HepG2 (cell line): ENCODE data around the gene CYB5A. TPM values are rescaled to one million over a fixed set of nuclear protein-coding genes. Genes with fewer than 3 reads are reported as not detected.

ENCODE experiments used
- ATAC-seq: fragments of 200-7000 bp; cut with Tn5 transposase; 3 replicates; pipeline ENCODE4 v1.9.1; 2020; ENCODE audit warnings: mild to moderate bottlenecking, moderate library complexity
- BruUV-seq: library from RNA; stranded (reverse); fragments of 400-500 nt; replicated peaks from 2 replicates; lab custom pipeline; 2021; lab: Mats Ljungman, UMichigan
- CTCF ChIA-PET: fragments of 300-600 bp; formaldehyde crosslinking; extraction: SDS; loops from one replicate; lab custom pipeline; 2021; ENCODE audit warnings: low total read pairs, inconsistent platforms, low intra/inter-chr PET ratio; lab: Yijun Ruan, JAX
- POLR2A ChIA-PET: fragments of 350-600 bp; sonication (Branson Sonifier 250); formaldehyde crosslinking; loops from one replicate; lab custom pipeline; 2020; ENCODE audit warnings: antibody characterized with exemption, inconsistent platforms; lab: Yijun Ruan, JAX
- DNase-seq: peaks from one replicate; pipeline ENCODE4 v3.0.0-alpha.2; 2015; ENCODE audit warnings: low spot score
- FAIRE-seq: peaks from 3 replicates; lab custom pipeline; 2011; peaks lifted over from hg19 to GRCh38; lab: Jason Lieb, UNC
- H2AFZ ChIP-seq: one replicate; pipeline ENCODE4 v1.6.1; 2011; ENCODE audit warnings: low read length, inconsistent platforms
- H3K27ac ChIP-seq: fragments of 300-600 bp; 3 replicates; pipeline ENCODE4 v1.8.0; 2011; ENCODE audit warnings: mixed run types, mild to moderate bottlenecking, mixed read lengths, low read length, inconsistent platforms; ENCODE audit not compliant: insufficient read depth; ENCODE audit errors: extremely low read length
- H3K27me3 ChIP-seq, 2 experiments: fragments of 200-600 bp in 1 of 2; 2 replicates in 1 of 2; 3 replicates in 1 of 2; pipeline versions ENCODE4 v1.6.0 to v1.8.0; 2011; ENCODE audit warnings: low read length in 2 of 2, mild to moderate bottlenecking in 2 of 2, moderate library complexity in 2 of 2, inconsistent platforms in 1 of 2; ENCODE audit not compliant: insufficient read depth in 2 of 2, control insufficient read depth in 1 of 2
- H3K36me3 ChIP-seq, 2 experiments: fragments of 200-600 bp in 1 of 2; replicated peaks in 1 of 2; 2 replicates in 1 of 2; 3 replicates in 1 of 2; pipeline versions ENCODE4 v1.5.1 to v1.8.0; 2011; ENCODE audit warnings: low read length in 2 of 2, inconsistent platforms in 1 of 2; ENCODE audit not compliant: insufficient read depth in 2 of 2, control insufficient read depth in 1 of 2
- H3K4me1 ChIP-seq: 2 replicates; pipeline ENCODE4 v1.5.1; 2012; ENCODE audit warnings: low read length, inconsistent platforms; ENCODE audit not compliant: insufficient read depth
- H3K4me2 ChIP-seq: 2 replicates; pipeline ENCODE4 v1.6.0; 2011; ENCODE audit warnings: low read depth, low read length, inconsistent platforms
- H3K4me3 ChIP-seq, 3 experiments: fragments of 200-600 bp in 1 of 3; sonication (generic), shearing (Covaris generic) in 1 of 3; replicated peaks in 1 of 3; 2 replicates each; pipeline ENCODE4 v1.5.1; 2011 to 2016; ENCODE audit warnings: low read length in 3 of 3, inconsistent platforms in 2 of 3, low read depth in 2 of 3, mild to moderate bottlenecking in 2 of 3, control low read depth in 1 of 3, mixed read lengths in 1 of 3; ENCODE audit not compliant: insufficient read depth in 1 of 3
- H3K79me2 ChIP-seq: one replicate; pipeline ENCODE4 v1.6.1; 2011; ENCODE audit warnings: low read length, inconsistent platforms; ENCODE audit not compliant: insufficient read depth
- H3K9ac ChIP-seq: 2 replicates; pipeline ENCODE4 v1.6.0; 2011; ENCODE audit warnings: mild to moderate bottlenecking, low read depth, low read length, inconsistent platforms; ENCODE audit not compliant: insufficient read depth
- H3K9me3 ChIP-seq: 2 replicates; pipeline ENCODE4 v1.5.1; 2012; ENCODE audit warnings: mild to moderate bottlenecking, low read length
- H4K20me1 ChIP-seq: 2 replicates; pipeline ENCODE4 v1.6.0; 2011; ENCODE audit warnings: inconsistent platforms, mild to moderate bottlenecking, low read length, moderate library complexity; ENCODE audit not compliant: insufficient read depth
- ARNTL ChIP-seq: sonication (generic); formaldehyde crosslinking; IDR thresholded peaks from 2 replicates; pipeline ENCODE4 v1.4.0; 2020; ENCODE audit warnings: mild to moderate bottlenecking, missing genetic modification reagents
- ATM ChIP-seq: fragments of 450-650 bp; IDR thresholded peaks from 2 replicates; pipeline ENCODE4 v1.7.1; 2017; ENCODE audit warnings: mild to moderate bottlenecking, borderline replicate concordance
- ELF3 ChIP-seq: IDR thresholded peaks from 2 replicates; pipeline ENCODE4 v1.6.1; 2016; ENCODE audit warnings: missing genetic modification reagents, missing compliant biosample characterization
- LCORL ChIP-seq, 2 experiments: fragments of 450-650 bp in 1 of 2; sonication (generic) in 1 of 2; formaldehyde crosslinking in 1 of 2; IDR thresholded peaks; 2 replicates each; pipeline versions ENCODE4 v1.5.0 to v1.6.1; 2017 to 2020; ENCODE audit warnings: antibody characterized with exemption in 1 of 2, missing genetic modification reagents in 1 of 2
- SMC3 ChIP-seq: IDR thresholded peaks from 2 replicates; pipeline ENCODE4 v1.6.1; 2011; ENCODE audit warnings: low read length, improper control_type of control experiment
- STAG1 ChIP-seq: sonication (generic); formaldehyde crosslinking; IDR thresholded peaks from 2 replicates; pipeline ENCODE4 v1.4.0; 2020; ENCODE audit warnings: missing genetic modification reagents
- ZNF564 ChIP-seq: sonication (generic); formaldehyde crosslinking; IDR thresholded peaks from 2 replicates; pipeline ENCODE4 v1.8.1; 2023; ENCODE audit warnings: mild to moderate bottlenecking, missing genetic modification reagents
- ZNF878 ChIP-seq: sonication (generic); formaldehyde crosslinking; IDR thresholded peaks from 2 replicates; pipeline ENCODE4 v1.8.1; 2023; ENCODE audit warnings: mild to moderate bottlenecking, missing genetic modification reagents, moderate library complexity
- WGBS: methylation state at CpG from one replicate; pipeline ENCODE4 v1.1.6; 2017; ENCODE audit warnings: low lambda C conversion rate; 5-methylcytosine and 5-hydroxymethylcytosine counted together
- in situ Hi-C: cut with HindIII; loops from 2 replicates; pipeline ENCODE4 v1.10.0; 2017; ENCODE audit warnings: low pct_unique_long_range_greater_than_20kb; ENCODE audit not compliant: extremely low pct_ligation_motif_present
- intact Hi-C: fragments of 100-400 bp; cut with micrococcal nuclease; formaldehyde crosslinking; loops from one replicate; pipeline ENCODE4 v1.10.0; 2022; ENCODE audit not compliant: unreplicated experiment
- polyA plus RNA-seq, 8 experiments: library from polyadenylated mRNA; depleted of rRNA in 3 of 8; stranded (reverse) in 7 of 8; unstranded in 1 of 8; fragments of >200 nt; fragmentation: Illumina TruSeq in 4 of 8; extraction: Trizol in 4 of 8; gene quantifications; 2 replicates each; pipeline versions ENCODE4 v1.2.1 to v1.2.3, GENCODE V29; 2011 to 2016; ENCODE audit warnings: low read depth in 4 of 8, missing spikeins in 1 of 8, mixed read lengths in 1 of 8; ENCODE audit not compliant: insufficient read depth in 1 of 8
- total RNA-seq, 5 experiments: library from RNA; depleted of rRNA; stranded (reverse); fragments of >200 nt; fragmentation: Illumina TruSeq; extraction: Trizol; gene quantifications; 2 replicates each; pipeline ENCODE4 v1.2.3, GENCODE V29; 2016; ENCODE audit warnings: low read depth in 1 of 5
- TF ChIP-seq, protein P1 (sequence below): sonication (generic); formaldehyde crosslinking; IDR thresholded peaks from 2 replicates; pipeline ENCODE4 v1.5.0; 2020; ENCODE audit warnings: mild to moderate bottlenecking, missing genetic modification reagents, moderate library complexity
- TF ChIP-seq, protein P2 (sequence below): sonication (generic); formaldehyde crosslinking; IDR thresholded peaks from 2 replicates; pipeline ENCODE4 v1.4.0; 2020; ENCODE audit warnings: mild to moderate bottlenecking, missing genetic modification reagents

Gene CYB5A
- total and polyA plus RNA-seq, 2 of the 13 experiments (the other 11 are each of a cell fraction or from before 2014, with no cell fraction given), result 215 to 356 TPM

GRCh38 chr18:74311000-74311399 lies 19.2 kb upstream of the CYB5A start (continued):
- no peak for TF ChIP-seq ZNF564
- TF ChIP-seq, all 625 proteins: peak for 0

GRCh38 chr18:74310411-74310810 lies 18.6 kb upstream of the CYB5A start:
- no peaks in the 10 kb centered on the region for H3K79me2 ChIP-seq
- DNase-seq (peak; percentile 55), ATAC-seq (peak; percentile 99), FAIRE-seq (peak; percentile 58)
- intact Hi-C loops, result no loop called here
- H3K27ac ChIP-seq, result no peak overlapping the region
- CTCF ChIA-PET, result interaction anchor here (1.0 to 1.2 kb wide), 2 partner anchors 32 to 114 kb away, joined by 3 read pairs; no protein-coding TSS in a partner anchor
- H3K9ac ChIP-seq, result no peak overlapping the region
- BruUV-seq, result no TSS peak
- H3K27me3 ChIP-seq, result no peaks in the 10 kb centered on the region
- 0 out of 2 replicates have a peak, but pooled peaks cover 11% of the 10 kb centered on the region for H3K4me1 ChIP-seq
- WGBS, result 20% methylated on average over 3 of the region's 3 CpGs
- H2AFZ ChIP-seq, result peak overlapping the region; percentile 49
- in situ Hi-C loops, result no loop called here
- peak overlapping the region; percentile 49 for H3K4me2 ChIP-seq
- H3K36me3 ChIP-seq, result no peaks in the 10 kb centered on the region
- TF ChIP-seq STAG1 (CRISPR knock-in tag), result peak; percentile 59
- no peak for TF ChIP-seq ARNTL
- TF ChIP-seq ZNF878 (CRISPR knock-in tag), result no peak
- TF ChIP-seq LCORL (IDR thresholded peaks at IDR 0.05), result 0 out of 2 replicates have a peak, but pooled peaks have one; percentile 30
- no peak for TF ChIP-seq LCORL (CRISPR knock-in tag; IDR thresholded peaks at IDR 0.05)
- TF ChIP-seq, protein P1, sequence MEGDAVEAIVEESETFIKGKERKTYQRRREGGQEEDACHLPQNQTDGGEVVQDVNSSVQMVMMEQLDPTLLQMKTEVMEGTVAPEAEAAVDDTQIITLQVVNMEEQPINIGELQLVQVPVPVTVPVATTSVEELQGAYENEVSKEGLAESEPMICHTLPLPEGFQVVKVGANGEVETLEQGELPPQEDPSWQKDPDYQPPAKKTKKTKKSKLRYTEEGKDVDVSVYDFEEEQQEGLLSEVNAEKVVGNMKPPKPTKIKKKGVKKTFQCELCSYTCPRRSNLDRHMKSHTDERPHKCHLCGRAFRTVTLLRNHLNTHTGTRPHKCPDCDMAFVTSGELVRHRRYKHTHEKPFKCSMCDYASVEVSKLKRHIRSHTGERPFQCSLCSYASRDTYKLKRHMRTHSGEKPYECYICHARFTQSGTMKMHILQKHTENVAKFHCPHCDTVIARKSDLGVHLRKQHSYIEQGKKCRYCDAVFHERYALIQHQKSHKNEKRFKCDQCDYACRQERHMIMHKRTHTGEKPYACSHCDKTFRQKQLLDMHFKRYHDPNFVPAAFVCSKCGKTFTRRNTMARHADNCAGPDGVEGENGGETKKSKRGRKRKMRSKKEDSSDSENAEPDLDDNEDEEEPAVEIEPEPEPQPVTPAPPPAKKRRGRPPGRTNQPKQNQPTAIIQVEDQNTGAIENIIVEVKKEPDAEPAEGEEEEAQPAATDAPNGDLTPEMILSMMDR, result peak; percentile 54
- TF ChIP-seq ATM, result peak; percentile 59; the same call in 1 of the 2 replicates
- TF ChIP-seq, protein P2, sequence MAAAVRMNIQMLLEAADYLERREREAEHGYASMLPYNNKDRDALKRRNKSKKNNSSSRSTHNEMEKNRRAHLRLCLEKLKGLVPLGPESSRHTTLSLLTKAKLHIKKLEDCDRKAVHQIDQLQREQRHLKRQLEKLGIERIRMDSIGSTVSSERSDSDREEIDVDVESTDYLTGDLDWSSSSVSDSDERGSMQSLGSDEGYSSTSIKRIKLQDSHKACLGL (CRISPR knock-in tag), result no peak
- peak; percentile 36; the same call in 1 of the 2 replicates for TF ChIP-seq SMC3
- TF ChIP-seq ELF3 (CRISPR knock-in tag), result 0 out of 2 replicates have a peak, but pooled peaks have one; percentile 21
- no peak overlapping the region for H3K4me3 ChIP-seq
- POLR2A ChIA-PET, result interaction anchor here (0.7 to 0.9 kb wide), 2 partner anchors 76 to 113 kb away, joined by 3 read pairs; no protein-coding TSS in a partner anchor
- no peaks in the 10 kb centered on the region for H3K9me3 ChIP-seq
- no peaks in the 10 kb centered on the region for H4K20me1 ChIP-seq
